Astrocyte (in vitro differentiated cells and primary cell): ENCODE measurements around the gene NGFR. TPM values are rescaled to one million over a fixed set of nuclear protein-coding genes. Genes with fewer than 3 reads are reported as not detected.

Source experiments
- DNase-seq: peaks from one replicate; pipeline ENCODE4 v3.0.0-alpha.2; 2010; ENCODE audit warnings: low read depth
- FAIRE-seq: peaks from 2 replicates; lab custom pipeline; 2011; peaks lifted over from hg19 to GRCh38; lab: Jason Lieb, UNC
- H2AFZ ChIP-seq: 2 replicates; pipeline ENCODE4 v1.6.0; 2012; ENCODE audit warnings: low read depth, low read length, inconsistent platforms
- H3K27ac ChIP-seq: 2 replicates; pipeline ENCODE4 v1.5.1; 2011; ENCODE audit warnings: low read depth, low read length, inconsistent platforms
- H3K27me3 ChIP-seq: 2 replicates; pipeline ENCODE4 v1.6.0; 2011; ENCODE audit warnings: low read length, inconsistent platforms; ENCODE audit not compliant: insufficient read depth
- H3K36me3 ChIP-seq: 2 replicates; pipeline ENCODE4 v1.5.1; 2011; ENCODE audit warnings: low read length, inconsistent platforms; ENCODE audit not compliant: insufficient read depth
- H3K4me1 ChIP-seq: 2 replicates; pipeline ENCODE4 v1.5.1; 2011; ENCODE audit warnings: low read length, inconsistent platforms; ENCODE audit not compliant: insufficient read depth
- H3K4me2 ChIP-seq: 2 replicates; pipeline ENCODE4 v1.6.0; 2012; ENCODE audit warnings: low read length, inconsistent platforms
- H3K4me3 ChIP-seq: 2 replicates; pipeline ENCODE4 v1.5.1; 2011; ENCODE audit warnings: low read depth, mild to moderate bottlenecking, low read length, inconsistent platforms; ENCODE audit not compliant: insufficient read depth
- H3K79me2 ChIP-seq: 2 replicates; pipeline ENCODE4 v1.6.0; 2012; ENCODE audit warnings: mild to moderate bottlenecking, low read length, inconsistent platforms; ENCODE audit not compliant: insufficient read depth
- H3K9ac ChIP-seq: 2 replicates; pipeline ENCODE4 v1.6.0; 2012; ENCODE audit warnings: mild to moderate bottlenecking, low read length, inconsistent platforms
- H3K9me3 ChIP-seq: 2 replicates; pipeline ENCODE4 v1.5.1; 2012; ENCODE audit warnings: low read depth, mild to moderate bottlenecking, low read length, inconsistent platforms; ENCODE audit not compliant: insufficient read depth
- H4K20me1 ChIP-seq: 2 replicates; pipeline ENCODE4 v1.6.0; 2012; ENCODE audit warnings: low read length, inconsistent platforms; ENCODE audit not compliant: insufficient read depth
- H3K27ac Mint-ChIP-seq: one replicate; pipeline ENCODE4 v1.8.0; 2021; ENCODE audit warnings: mild to moderate bottlenecking, mixed read lengths; ENCODE audit not compliant: unreplicated experiment
- H3K27me3 Mint-ChIP-seq: one replicate; pipeline ENCODE4 v1.8.0; 2021; ENCODE audit warnings: low read depth, mixed read lengths; ENCODE audit not compliant: unreplicated experiment
- H3K36me3 Mint-ChIP-seq: one replicate; pipeline ENCODE4 v1.8.0; 2021; ENCODE audit warnings: low read depth, mixed read lengths; ENCODE audit not compliant: unreplicated experiment
- H3K4me1 Mint-ChIP-seq: one replicate; pipeline ENCODE4 v1.8.0; 2021; ENCODE audit warnings: low read depth, mixed read lengths; ENCODE audit not compliant: unreplicated experiment
- H3K4me3 Mint-ChIP-seq: one replicate; pipeline ENCODE4 v1.8.0; 2021; ENCODE audit warnings: mild to moderate bottlenecking, moderate library complexity, mixed read lengths; ENCODE audit not compliant: unreplicated experiment
- H3K9me3 Mint-ChIP-seq: one replicate; pipeline ENCODE4 v1.8.0; 2021; ENCODE audit warnings: mild to moderate bottlenecking, mixed read lengths; ENCODE audit not compliant: unreplicated experiment
- CTCF ChIP-seq: IDR thresholded peaks from 2 replicates; pipeline ENCODE4 v1.5.1; 2011; ENCODE audit warnings: low read depth, mild to moderate bottlenecking, inconsistent platforms, low read length, moderate library complexity; ENCODE audit not compliant: insufficient read depth
- EZH2 ChIP-seq: IDR thresholded peaks from 2 replicates; pipeline ENCODE4 v1.6.1; 2012; ENCODE audit warnings: mild to moderate bottlenecking, low read length, inconsistent platforms; ENCODE audit not compliant: insufficient read depth
- total RNA-seq: library from RNA; stranded (reverse); gene quantifications from 2 replicates; pipeline ENCODE4 v1.2.1, GENCODE V29; 2021

Gene NGFR
- total RNA-seq, 1 donor from 2014 or later, result 0.64 TPM

- Mint-ChIP-seq H3K4me1 (no peaks in the 10 kb centered on the region), H3K36me3 (peaks cover 2% of the 10 kb centered on the region), H3K4me3 (no peak overlapping the region), H3K27me3 (peaks cover 59% of the 10 kb centered on the region), H3K27ac (no peak overlapping the region), H3K9me3 (no peaks in the 10 kb centered on the region)
- H2AFZ ChIP-seq, result no peak overlapping the region
- no peak overlapping the region for H3K27ac ChIP-seq
- H3K27me3 ChIP-seq, result peaks cover 2% of the 10 kb centered on the region
- no peaks in the 10 kb centered on the region for H3K9me3 ChIP-seq
- no peak overlapping the region for H3K4me2 ChIP-seq
- H3K9ac ChIP-seq, result no peak overlapping the region
- no peaks in the 10 kb centered on the region for H3K36me3 ChIP-seq
- TF ChIP-seq CTCF, result no peak
- no peak for TF ChIP-seq EZH2
- H3K4me1 ChIP-seq, result peaks cover 4% of the 10 kb centered on the region
- no peak overlapping the region for H3K4me3 ChIP-seq
- no peak for DNase-seq
- no peaks in the 10 kb centered on the region for H3K79me2 ChIP-seq
- H4K20me1 ChIP-seq, result no peaks in the 10 kb centered on the region
- no peak for FAIRE-seq
Observed at GRCh38 chr17:49552070-49552751, 57.1 kb downstream of the NGFR start.

- Histone ChIP-seq H3K4me1 (peaks cover 4% of the 10 kb centered on the region), H3K9me3 (no peaks in the 10 kb centered on the region), H3K79me2 (no peaks in the 10 kb centered on the region), H2AFZ (no peak overlapping the region), H3K9ac (no peak overlapping the region), H3K4me2 (no peak overlapping the region), H4K20me1 (no peaks in the 10 kb centered on the region), H3K36me3 (no peaks in the 10 kb centered on the region), H3K4me3 (no peak overlapping the region), H3K27me3 (peaks cover 7% of the 10 kb centered on the region), H3K27ac (no peak overlapping the region)
- FAIRE-seq (no peak), DNase-seq (no peak)
- H3K27me3 Mint-ChIP-seq, result peaks cover 55% of the 10 kb centered on the region
- no peak overlapping the region for H3K27ac Mint-ChIP-seq
- TF ChIP-seq CTCF (no peak), EZH2 (no peak)
- H3K9me3 Mint-ChIP-seq, result no peaks in the 10 kb centered on the region
- peaks cover 2% of the 10 kb centered on the region for H3K36me3 Mint-ChIP-seq
- H3K4me1 Mint-ChIP-seq, result no peaks in the 10 kb centered on the region
- no peak overlapping the region for H3K4me3 Mint-ChIP-seq
Observed at GRCh38 chr17:49553676-49554335, 58.7 kb downstream of the NGFR start.
